H1 (cell line): ENCODE data around the gene COL21A1. TPM values are rescaled to one million over a fixed set of nuclear protein-coding genes. Genes with fewer than 3 reads are reported as not detected.

Experiments
- CTCF ChIA-PET: fragments of 300-600 bp; sonication (Branson Sonifier 250); formaldehyde crosslinking; loops from one replicate; lab custom pipeline; 2021; ENCODE audit not compliant: partially characterized antibody; lab: Charles Lee
- POLR2A ChIA-PET: fragments of 300-600 bp; sonication (Branson Sonifier 250); formaldehyde crosslinking; loops from one replicate; lab custom pipeline; 2021; ENCODE audit warnings: inconsistent platforms; ENCODE audit not compliant: partially characterized antibody; lab: Charles Lee
- DNase-seq, 2 experiments: peaks; one replicate each; pipeline versions ENCODE4 v3.0.0 to v3.0.0-alpha.2; 2010 to 2022; ENCODE audit warnings: low spot score in 2 of 2, low read depth in 1 of 2, mixed read lengths in 1 of 2
- FAIRE-seq: peaks from 2 replicates; lab custom pipeline; 2011; peaks lifted over from hg19 to GRCh38; lab: Jason Lieb, UNC
- H2AFZ ChIP-seq: 2 replicates; pipeline ENCODE4 v1.8.1; 2012; ENCODE audit warnings: low read length, inconsistent platforms
- H2AK5ac ChIP-seq: 2 replicates; pipeline ENCODE4 v1.6.1; 2013; ENCODE audit warnings: low read depth, low read length
- H2BK120ac ChIP-seq: replicated peaks from 2 replicates; pipeline ENCODE3; 2013; ENCODE audit warnings: low read depth, low read length, inconsistent platforms
- H2BK12ac ChIP-seq: 2 replicates; pipeline ENCODE4 v1.6.1; 2013; ENCODE audit warnings: low read depth, low read length
- H2BK15ac ChIP-seq: 2 replicates; pipeline ENCODE4 v1.6.1; 2013; ENCODE audit warnings: low read length
- H2BK20ac ChIP-seq: 2 replicates; pipeline ENCODE4 v1.6.1; 2013; ENCODE audit warnings: low read length
- H2BK5ac ChIP-seq: 2 replicates; pipeline ENCODE4 v1.6.1; 2013; ENCODE audit warnings: low read depth, low read length
- H3K14ac ChIP-seq: 2 replicates; pipeline ENCODE4 v1.6.1; 2013; ENCODE audit warnings: inconsistent platforms; ENCODE audit not compliant: insufficient read length
- H3K18ac ChIP-seq: 2 replicates; pipeline ENCODE4 v1.6.1; 2013; ENCODE audit warnings: low read length; ENCODE audit errors: extremely low read depth
- H3K23ac ChIP-seq: 2 replicates; pipeline ENCODE4 v1.6.1; 2013; ENCODE audit warnings: inconsistent platforms; ENCODE audit not compliant: insufficient read length
- H3K23me2 ChIP-seq: 2 replicates; pipeline ENCODE4 v1.6.1; 2013; ENCODE audit warnings: low read depth, low read length
- H3K27ac ChIP-seq: 2 replicates; pipeline ENCODE4 v1.6.1; 2011; ENCODE audit warnings: low read depth, low read length, inconsistent platforms
- H3K27me3 ChIP-seq, 4 experiments: replicated peaks in 1 of 4; 1 replicate in 1 of 4; 2 replicates in 3 of 4; pipeline versions ENCODE4 v1.6.1 to v1.8.1; 2011 to 2013; ENCODE audit warnings: low read length in 3 of 4, mild to moderate bottlenecking in 3 of 4, inconsistent platforms in 2 of 4, mixed read lengths in 2 of 4, moderate library complexity in 1 of 4; ENCODE audit not compliant: control insufficient read depth in 3 of 4, insufficient read depth in 3 of 4; ENCODE audit errors: extremely low read depth in 1 of 4
- H3K36me3 ChIP-seq, 4 experiments: 2 replicates each; pipeline versions ENCODE4 v1.6.1 to v1.8.1; 2011 to 2013; ENCODE audit warnings: mild to moderate bottlenecking in 4 of 4, low read length in 3 of 4, moderate library complexity in 2 of 4, control low read depth in 1 of 4, inconsistent platforms in 1 of 4; ENCODE audit not compliant: insufficient read depth in 4 of 4, control insufficient read depth in 2 of 4
- H3K4ac ChIP-seq: replicated peaks from 2 replicates; pipeline ENCODE3; 2013; ENCODE audit warnings: low read length, low read depth, mixed read lengths, inconsistent platforms; ENCODE audit not compliant: insufficient read length
- H3K4me1 ChIP-seq, 4 experiments: replicated peaks in 1 of 4; 1 replicate in 1 of 4; 2 replicates in 3 of 4; pipeline versions ENCODE4 v1.6.1 to v1.8.1; 2011 to 2013; ENCODE audit warnings: low read length in 3 of 4, inconsistent platforms in 2 of 4, mixed read lengths in 1 of 4; ENCODE audit not compliant: insufficient read depth in 4 of 4, control insufficient read depth in 3 of 4
- H3K4me2 ChIP-seq, 2 experiments: 2 replicates each; pipeline versions ENCODE4 v1.6.1 to v1.8.1; 2011 to 2013; ENCODE audit warnings: low read depth in 2 of 2, low read length in 2 of 2, control low read depth in 1 of 2, inconsistent platforms in 1 of 2, mild to moderate bottlenecking in 1 of 2; ENCODE audit not compliant: insufficient read depth in 1 of 2
- H3K4me3 ChIP-seq, 4 experiments: fragments of 200-600, 300-600 bp in 1 of 4; sonication (generic), shearing (Covaris generic), sonication (Bioruptor Twin) in 1 of 4; 2 replicates each; pipeline versions ENCODE4 v1.5.1 to v1.8.1; 2011 to 2016; ENCODE audit warnings: low read length in 4 of 4, low read depth in 3 of 4, control low read depth in 2 of 4, inconsistent platforms in 2 of 4, mild to moderate bottlenecking in 2 of 4, mixed read lengths in 1 of 4, moderate library complexity in 1 of 4; ENCODE audit not compliant: insufficient read depth in 2 of 4; ENCODE audit errors: extremely low read depth in 1 of 4
- H3K56ac ChIP-seq: replicated peaks from 2 replicates; pipeline ENCODE3; 2013; ENCODE audit warnings: low read depth, mild to moderate bottlenecking, mixed read lengths, low read length, inconsistent platforms; ENCODE audit not compliant: insufficient read length
- H3K79me1 ChIP-seq: 2 replicates; pipeline ENCODE4 v1.6.1; 2013; ENCODE audit warnings: low read depth, low read length, control low read depth
- H3K79me2 ChIP-seq, 2 experiments: 2 replicates each; pipeline versions ENCODE4 v1.6.1 to v1.8.1; 2012 to 2013; ENCODE audit warnings: low read length in 2 of 2, mild to moderate bottlenecking in 2 of 2, inconsistent platforms in 1 of 2; ENCODE audit not compliant: insufficient read depth in 2 of 2, control insufficient read depth in 1 of 2
- H3K9ac ChIP-seq, 4 experiments: replicated peaks in 1 of 4; 1 replicate in 1 of 4; 2 replicates in 3 of 4; pipeline versions ENCODE4 v1.6.1 to v1.8.1; 2011 to 2013; ENCODE audit warnings: low read depth in 3 of 4, low read length in 3 of 4, control low read depth in 2 of 4, mild to moderate bottlenecking in 2 of 4, moderate library complexity in 2 of 4, inconsistent platforms in 1 of 4; ENCODE audit errors: extremely low read depth in 1 of 4
- H3K9me3 ChIP-seq, 2 experiments: 2 replicates each; pipeline versions ENCODE4 v1.6.1 to v1.8.1; 2012 to 2013; ENCODE audit warnings: mild to moderate bottlenecking in 2 of 2, moderate library complexity in 2 of 2, control low read depth in 1 of 2, inconsistent platforms in 1 of 2, low read depth in 1 of 2, low read length in 1 of 2, mixed read lengths in 1 of 2; ENCODE audit not compliant: insufficient read depth in 2 of 2
- H4K20me1 ChIP-seq, 2 experiments: replicated peaks in 1 of 2; 2 replicates each; pipeline versions ENCODE3 to v1.8.1; 2011 to 2013; ENCODE audit warnings: inconsistent platforms in 2 of 2, low read length in 2 of 2, mild to moderate bottlenecking in 1 of 2; ENCODE audit not compliant: insufficient read depth in 2 of 2, control insufficient read depth in 1 of 2
- H4K5ac ChIP-seq: 2 replicates; pipeline ENCODE4 v1.6.1; 2013; ENCODE audit warnings: low read length, low read depth, mixed read lengths, inconsistent platforms; ENCODE audit not compliant: insufficient read length
- H4K8ac ChIP-seq: 2 replicates; pipeline ENCODE4 v1.8.0; 2013; ENCODE audit warnings: mild to moderate bottlenecking, moderate library complexity, low read length, inconsistent platforms; ENCODE audit not compliant: insufficient read depth; ENCODE audit errors: extremely low read depth
- H4K91ac ChIP-seq: replicated peaks from 2 replicates; pipeline ENCODE3; 2013; ENCODE audit warnings: low read length, mixed read lengths, inconsistent platforms; ENCODE audit not compliant: insufficient read length
- BACH1 ChIP-seq: IDR thresholded peaks from 2 replicates; pipeline ENCODE4 v1.6.1; 2012; ENCODE audit warnings: low read length, improper control_type of control experiment
- EZH2 ChIP-seq: fragments of 200-600 bp; sonication (generic); IDR thresholded peaks from 2 replicates; pipeline ENCODE4 v1.7.1; 2012; ENCODE audit warnings: low read depth, mild to moderate bottlenecking, moderate library complexity, low read length, inconsistent platforms; ENCODE audit not compliant: severe bottlenecking
- RNF2 ChIP-seq: fragments of 200-900, 300-1000 bp; sonication (generic); IDR thresholded peaks from 2 replicates; pipeline ENCODE4 v1.7.1; 2016; ENCODE audit warnings: borderline replicate concordance, low read depth, mild to moderate bottlenecking, antibody characterized with exemption, low read length; ENCODE audit not compliant: poor library complexity, severe bottlenecking; ENCODE audit errors: missing control alignments
- WGBS, 2 experiments: shearing (Covaris generic) in 1 of 2; methylation state at CpG; one replicate each; pipeline versions ENCODE4 v1.1.6 to v1.1.7; 2013 to 2015; ENCODE audit warnings: low lambda C conversion rate in 2 of 2, mixed read lengths in 2 of 2, inconsistent platforms in 1 of 2, low coverage in 1 of 2, missing lambda C conversion rate in 1 of 2; ENCODE audit not compliant: insufficient replicate concordance in 2 of 2, insufficient coverage in 1 of 2, insufficient read length in 1 of 2; ENCODE audit errors: extremely low coverage in 1 of 2, missing lambda C conversion rate in 1 of 2; 5-methylcytosine and 5-hydroxymethylcytosine counted together
- polyA plus RNA-seq, 7 experiments: library from polyadenylated mRNA; depleted of rRNA in 3 of 7; stranded (reverse) in 5 of 7; unstranded in 2 of 7; fragments of >200 nt in 5 of 7; fragments of 200-250 nt in 2 of 7; gene quantifications; 1 replicate in 5 of 7; 2 replicates in 1 of 7; 4 replicates in 1 of 7; pipeline versions ENCODE4 v1.2.1 to v1.2.3, GENCODE V29; 2011 to 2013; ENCODE audit warnings: missing spikeins in 2 of 7, mixed read lengths in 2 of 7
- total RNA-seq: library from RNA; stranded (reverse); fragmentation: NEBNext Ultra II Directional; extraction: Animal tissue kit (Norgen Biotek cat#: 25700); gene quantifications from 2 replicates; pipeline ENCODE4 v1.2.1, GENCODE V29; 2021
- TF ChIP-seq, protein P1 (sequence below): IDR thresholded peaks from 2 replicates; pipeline ENCODE4 v1.6.1; 2012; ENCODE audit warnings: inconsistent platforms

Gene COL21A1
- total and polyA plus RNA-seq, 2 of the 8 experiments (the other 6 are each of a cell fraction or from before 2014, with no cell fraction given): 1.6 to 3.4 TPM

DNA sequence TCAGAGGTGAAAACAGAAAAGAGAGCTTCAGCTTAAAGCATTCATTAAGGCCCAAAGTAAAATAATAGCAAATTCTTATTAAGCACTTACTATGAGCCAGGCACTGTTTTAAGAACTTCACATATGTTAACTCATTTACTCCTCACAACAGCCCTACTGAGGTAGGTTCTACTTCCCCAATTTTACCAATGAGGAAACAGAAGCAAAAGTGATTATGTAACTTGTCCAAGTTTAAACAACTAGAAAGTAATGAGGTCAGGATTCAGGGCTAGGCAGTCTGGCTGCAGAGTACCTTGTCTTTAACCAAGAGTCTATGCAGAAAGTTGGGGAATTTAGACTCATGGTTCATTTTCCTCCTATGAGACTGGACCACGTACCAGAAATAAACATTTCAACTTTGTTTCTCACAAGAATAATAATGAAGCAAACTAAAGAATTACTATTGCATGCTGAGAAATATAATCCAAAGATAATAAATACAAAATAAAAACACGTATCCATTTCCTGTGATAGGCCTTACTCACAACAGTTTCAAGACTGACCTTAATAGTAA is 3.8 kb downstream of the COL21A1 start:
- H2BK20ac ChIP-seq: no peak overlapping the region
- no peaks in the 10 kb centered on the region for H3K79me1 ChIP-seq
- no peak overlapping the region for H4K5ac ChIP-seq
- H2BK12ac ChIP-seq: no peak overlapping the region
- H2AFZ ChIP-seq: no peak overlapping the region
- no peak overlapping the region for H2BK120ac ChIP-seq
- no peak overlapping the region for H3K14ac ChIP-seq
- ChIA-PET POLR2A (no interaction called here), CTCF (no interaction called here)
- H3K36me3 ChIP-seq: no peaks in the 10 kb centered on the region
- H3K27ac ChIP-seq: no peak overlapping the region
- H3K23me2 ChIP-seq: peaks cover 7% of the 10 kb centered on the region; the same call in 1 of the 2 replicates
- FAIRE-seq (no peak), DNase-seq (no peak)
- no peak overlapping the region for H4K91ac ChIP-seq
- no peak for TF ChIP-seq BACH1
- TF ChIP-seq RNF2: no peak
- TF ChIP-seq, protein P1, sequence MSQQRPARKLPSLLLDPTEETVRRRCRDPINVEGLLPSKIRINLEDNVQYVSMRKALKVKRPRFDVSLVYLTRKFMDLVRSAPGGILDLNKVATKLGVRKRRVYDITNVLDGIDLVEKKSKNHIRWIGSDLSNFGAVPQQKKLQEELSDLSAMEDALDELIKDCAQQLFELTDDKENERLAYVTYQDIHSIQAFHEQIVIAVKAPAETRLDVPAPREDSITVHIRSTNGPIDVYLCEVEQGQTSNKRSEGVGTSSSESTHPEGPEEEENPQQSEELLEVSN: no peak
- no peak for TF ChIP-seq EZH2
- H2AK5ac ChIP-seq: no peak overlapping the region
- H3K9ac ChIP-seq: no peak overlapping the region
- no peak overlapping the region for H3K23ac ChIP-seq
- no peaks in the 10 kb centered on the region for H4K20me1 ChIP-seq
- H3K4me3 ChIP-seq: no peak overlapping the region
- H4K8ac ChIP-seq: no peak overlapping the region
- no peak overlapping the region for H3K4me2 ChIP-seq
- 97% methylated on average over 2 of the region's 2 CpGs; no CpG with 5 or more reads in 1 of the 2 experiments for WGBS, 2 experiments
- no peak overlapping the region for H3K18ac ChIP-seq
- H2BK5ac ChIP-seq: no peak overlapping the region
- no peak overlapping the region for H3K4ac ChIP-seq
- H3K56ac ChIP-seq: no peak overlapping the region
- no peaks in the 10 kb centered on the region for H3K79me2 ChIP-seq
- H3K4me1 ChIP-seq: peaks cover 0 to 20% (median 15%) of the 10 kb centered on the region in 4 experiments; a peak in 4 of 7 replicates
- H3K9me3 ChIP-seq: no peaks in the 10 kb centered on the region
- H3K27me3 ChIP-seq: no peaks in the 10 kb centered on the region
- no peak overlapping the region for H2BK15ac ChIP-seq
